ENCODE measurements around the gene PRSS1.
"Not testable (repeated sequence)": the region's sequence is repeated elsewhere in the genome, so short reads cannot be mapped to it uniquely, and the experiment has no call there.

The PRSS1 gene

DNA sequence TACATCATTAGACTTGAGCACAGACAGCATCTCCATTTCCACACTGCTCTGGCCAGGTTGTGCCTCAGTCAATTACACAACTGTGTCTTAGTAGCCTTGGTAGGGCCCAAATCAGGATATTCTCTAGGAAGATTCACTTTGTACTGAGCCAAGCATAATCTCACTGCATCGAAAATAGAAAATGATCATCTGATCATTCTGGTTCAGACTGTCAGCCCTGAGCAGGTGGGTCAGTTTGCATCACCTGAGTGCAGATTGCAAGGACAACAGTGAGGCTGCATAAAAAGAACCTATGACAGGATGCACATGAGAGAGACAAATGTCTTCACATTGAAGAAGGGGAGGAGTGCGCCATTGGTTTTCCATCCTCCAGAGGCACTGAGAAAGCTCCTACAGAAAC is 862 bp upstream of the PRSS1 start:
- not testable (repeated sequence) for DNase-seq (ENCODE audit: low read depth)

- no peak for DNase-seq (ENCODE audit: low read depth)
Measured at GRCh38 chr7:142750321-142750938, 1.2 kb downstream of the PRSS1 start.

DNA sequence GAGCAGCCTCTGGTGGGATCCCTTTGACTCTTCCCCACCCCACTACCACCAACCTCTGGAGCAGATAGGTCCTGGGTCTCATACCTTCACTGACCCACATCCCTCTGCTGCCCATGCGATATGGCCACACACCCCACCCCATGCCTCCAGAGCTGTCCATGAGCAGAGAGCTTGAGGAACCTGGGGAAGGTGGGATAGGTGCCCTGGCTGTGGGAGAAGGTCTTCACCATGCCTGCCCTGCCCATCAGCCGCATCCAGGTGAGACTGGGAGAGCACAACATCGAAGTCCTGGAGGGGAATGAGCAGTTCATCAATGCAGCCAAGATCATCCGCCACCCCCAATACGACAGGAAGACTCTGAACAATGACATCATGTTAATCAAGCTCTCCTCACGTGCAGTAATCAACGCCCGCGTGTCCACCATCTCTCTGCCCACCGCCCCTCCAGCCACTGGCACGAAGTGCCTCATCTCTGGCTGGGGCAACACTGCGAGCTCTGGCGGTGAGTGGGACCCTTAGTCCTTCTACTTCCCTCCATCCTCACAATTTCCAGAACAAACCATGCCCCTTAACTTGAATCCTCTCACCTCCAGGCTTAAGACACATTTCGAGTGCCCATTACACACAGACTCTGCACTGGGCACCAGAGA is 2.4 kb downstream of the PRSS1 start:
- DNase-seq (ENCODE audit: low read depth): not testable (repeated sequence)

- no peak for DNase-seq (ENCODE audit: low read depth)
Measured at GRCh38 chr7:142752376-142753225, 3.3 kb downstream of the PRSS1 start.

GRCh38 chr7:142753366-142753765 is 4.1 kb downstream of the PRSS1 start:
- no peak for DNase-seq (ENCODE audit: low read depth)

GRCh38 chr7:142753925-142754491 is 4.7 kb downstream of the PRSS1 start:
- DNase-seq (ENCODE audit: low read depth): not testable (repeated sequence)

- DNase-seq (ENCODE audit: low read depth): no peak
Measured at GRCh38 chr7:142754681-142755575, 5.7 kb downstream of the PRSS1 start.

DNA sequence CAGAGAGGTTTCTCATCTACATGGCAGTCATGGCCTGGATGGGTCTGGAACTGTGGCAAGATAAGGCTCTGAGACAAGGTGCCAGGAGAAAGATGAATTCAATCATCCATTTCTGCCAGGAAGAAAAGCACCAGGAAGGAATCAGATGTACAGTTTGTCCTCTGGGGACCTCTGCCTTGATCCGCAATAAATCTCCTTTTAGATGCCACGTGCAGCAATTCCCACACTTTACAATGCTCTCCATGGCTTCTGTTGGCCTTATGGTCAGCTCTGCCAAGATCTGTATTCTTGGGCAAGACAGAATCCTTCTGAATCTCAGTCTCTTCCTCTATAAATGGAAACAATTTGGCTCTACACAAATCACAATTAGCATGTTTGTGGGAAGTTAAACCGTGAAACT is 9.0 kb downstream of the PRSS1 start:
- not testable (repeated sequence) for DNase-seq (ENCODE audit: low read depth)

GRCh38 chr7:142759433-142759832 is 10.2 kb downstream of the PRSS1 start:
- DNase-seq (ENCODE audit: low read depth): no peak

- no peak for DNase-seq (ENCODE audit: low read depth)
Measured at GRCh38 chr7:142760071-142760642, 10.9 kb downstream of the PRSS1 start.

- DNase-seq (ENCODE audit: low read depth): not testable (repeated sequence)
Measured at GRCh38 chr7:142761606-142762005, 12.3 kb downstream of the PRSS1 start.

- DNase-seq (ENCODE audit: low read depth): no peak
Measured at GRCh38 chr7:142762104-142762503, 12.8 kb downstream of the PRSS1 start.

- no peak for DNase-seq (ENCODE audit: low read depth)
Measured at GRCh38 chr7:142767451-142767850, 18.2 kb downstream of the PRSS1 start.

DNA sequence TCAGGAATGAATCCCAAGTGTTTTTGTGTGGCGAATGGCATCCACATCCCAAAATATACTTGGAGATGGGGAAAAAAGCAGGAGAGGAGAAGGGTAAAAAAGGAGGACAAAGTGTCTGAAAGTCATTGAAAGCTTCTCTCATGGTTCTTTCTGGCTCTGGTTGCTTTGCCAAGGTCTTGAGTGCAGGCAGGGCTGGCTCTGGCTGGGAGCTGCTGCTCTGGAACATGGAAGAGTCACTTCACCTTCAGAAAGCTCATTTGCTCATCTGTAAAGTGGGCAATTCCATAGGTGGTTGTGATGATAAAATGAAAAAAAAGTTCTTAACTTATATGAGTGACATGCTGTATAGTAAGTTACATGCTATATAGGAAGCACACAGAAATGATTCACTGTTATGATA is 18.6 kb downstream of the PRSS1 start:
- DNase-seq (ENCODE audit: low read depth): no peak

DNA sequence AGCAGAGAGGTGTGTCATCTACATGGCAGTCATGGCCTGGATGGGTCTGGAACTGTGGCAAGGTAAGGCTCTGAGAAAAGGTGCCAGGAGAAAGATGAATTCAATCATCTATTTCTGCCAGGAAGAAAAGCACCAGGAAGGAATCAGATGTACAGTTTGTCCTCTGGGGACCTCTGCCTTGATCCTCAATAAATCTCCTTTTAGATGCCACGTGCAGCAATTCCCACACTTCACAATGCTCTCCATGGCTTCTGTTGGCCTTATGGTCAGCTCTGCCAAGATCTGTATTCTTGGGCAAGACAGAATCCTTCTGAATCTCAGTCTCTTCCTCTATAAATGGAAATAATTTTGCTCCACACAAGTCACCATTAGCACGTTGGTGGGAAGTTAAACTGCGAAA is 19.6 kb downstream of the PRSS1 start:
- not testable (repeated sequence) for DNase-seq (ENCODE audit: low read depth)

GRCh38 chr7:142770661-142771352 is 21.5 kb downstream of the PRSS1 start, which contains the start of gene PRSS2:
PRSS2 (plus strand) TSS chr7:142770970; CDS start chr7:142770983, 13 bp downstream.
- DNase-seq (ENCODE audit: low read depth): no peak

DNA sequence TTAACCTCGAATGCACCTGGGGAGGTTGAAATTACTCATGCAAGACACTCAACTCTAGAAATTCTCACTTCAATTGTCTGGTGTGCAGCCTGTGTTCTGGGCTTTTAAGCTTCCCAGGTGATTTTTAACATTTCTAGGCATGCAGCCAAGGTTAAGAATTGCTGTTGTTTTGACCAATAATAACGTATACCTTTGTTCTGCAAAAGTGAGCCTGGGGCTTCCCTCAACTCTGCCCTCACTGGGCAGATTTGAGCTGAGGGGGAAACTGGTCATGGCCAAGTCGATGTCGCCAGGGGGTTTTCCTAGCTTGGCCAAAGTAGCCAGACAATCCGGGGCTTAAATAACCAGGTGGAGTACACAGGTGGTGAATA is 22.1 kb downstream of the PRSS1 start:
- no peak for DNase-seq (ENCODE audit: low read depth)

DNA sequence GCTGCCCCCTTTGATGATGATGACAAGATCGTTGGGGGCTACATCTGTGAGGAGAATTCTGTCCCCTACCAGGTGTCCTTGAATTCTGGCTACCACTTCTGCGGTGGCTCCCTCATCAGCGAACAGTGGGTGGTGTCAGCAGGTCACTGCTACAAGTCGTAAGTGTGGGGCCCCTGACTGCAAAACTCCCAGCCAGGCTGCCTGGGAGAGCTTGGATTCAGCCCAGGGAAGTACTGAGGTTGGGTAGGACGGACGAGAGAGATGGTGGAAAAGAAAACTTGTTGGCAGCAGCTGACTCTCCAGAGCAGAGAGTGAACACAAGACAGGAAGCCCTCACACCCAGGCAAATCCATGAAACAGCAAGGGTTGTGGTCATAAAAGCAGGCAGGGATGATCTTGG is 22.8 kb downstream of the PRSS1 start:
- no peak for DNase-seq (ENCODE audit: low read depth)

DNA sequence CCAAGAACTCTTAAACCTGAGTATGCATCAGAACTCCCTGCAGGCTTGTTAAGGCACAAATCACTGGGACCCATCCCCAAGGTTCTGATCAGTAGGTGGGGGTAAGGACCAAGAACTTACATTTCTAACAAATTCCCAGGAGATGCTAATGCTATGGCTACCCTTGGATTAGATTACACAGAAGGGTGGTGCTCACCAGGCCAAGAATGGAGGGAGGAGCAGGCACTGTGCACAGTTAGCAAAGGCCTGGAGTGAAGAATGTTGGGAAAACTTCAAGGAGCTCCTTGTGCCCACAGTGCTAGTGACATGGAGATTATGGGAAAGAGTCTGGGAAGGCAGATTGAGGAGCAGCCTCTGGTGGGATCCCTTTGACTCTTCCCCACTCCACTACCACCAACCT is 23.4 kb downstream of the PRSS1 start:
- no peak for DNase-seq (ENCODE audit: low read depth)

- no peak for DNase-seq (ENCODE audit: low read depth)
Measured at GRCh38 chr7:142773230-142773629, 24.0 kb downstream of the PRSS1 start.
